DND-41 (cell line): Measurements from ENCODE around the gene LAG3.

Experiments
- ATAC-seq: fragments of 200-7000 bp; cut with Tn5 transposase; 3 replicates; pipeline ENCODE4 v1.9.1; 2021; ENCODE audit warnings: low read depth; ENCODE audit not compliant: insufficient read depth
- DNase-seq: peaks from one replicate; pipeline ENCODE4 v3.0.0-alpha.2; 2020
- H2AFZ ChIP-seq: 2 replicates; pipeline ENCODE4 v1.6.0; 2012; ENCODE audit warnings: low read depth, low read length
- H3K27ac ChIP-seq: 2 replicates; pipeline ENCODE4 v1.5.1; 2012; ENCODE audit warnings: low read length, inconsistent platforms
- H3K27me3 ChIP-seq: fragments of 200-600 bp; sonication (generic); 2 replicates; pipeline ENCODE4 v1.6.0; 2012; ENCODE audit warnings: low read length, mild to moderate bottlenecking, inconsistent platforms; ENCODE audit not compliant: insufficient read depth, poor library complexity
- H3K36me3 ChIP-seq: 2 replicates; pipeline ENCODE4 v1.5.1; 2012; ENCODE audit warnings: low read length, inconsistent platforms; ENCODE audit not compliant: insufficient read depth
- H3K4me1 ChIP-seq: 2 replicates; pipeline ENCODE4 v1.5.1; 2012; ENCODE audit warnings: mild to moderate bottlenecking, low read length; ENCODE audit not compliant: insufficient read depth
- H3K4me2 ChIP-seq: 2 replicates; pipeline ENCODE4 v1.6.0; 2012; ENCODE audit warnings: mild to moderate bottlenecking, moderate library complexity, low read length, inconsistent platforms; ENCODE audit not compliant: insufficient read depth
- H3K4me3 ChIP-seq, 2 experiments: fragments of 200-600 bp in 1 of 2; shearing (Covaris generic) in 1 of 2; 2 replicates each; pipeline ENCODE4 v1.5.1; 2012 to 2016; ENCODE audit warnings: inconsistent platforms in 2 of 2, low read length in 2 of 2, mild to moderate bottlenecking in 2 of 2, low read depth in 1 of 2, moderate library complexity in 1 of 2
- H3K79me2 ChIP-seq: 2 replicates; pipeline ENCODE4 v1.6.0; 2012; ENCODE audit warnings: low read length, inconsistent platforms; ENCODE audit not compliant: insufficient read depth
- H3K9ac ChIP-seq: 2 replicates; pipeline ENCODE4 v1.6.0; 2012; ENCODE audit warnings: low read depth, mild to moderate bottlenecking, inconsistent platforms, low read length, moderate library complexity
- H3K9me3 ChIP-seq: 2 replicates; pipeline ENCODE4 v1.5.1; 2012; ENCODE audit warnings: low read length, moderate library complexity, mild to moderate bottlenecking, inconsistent platforms; ENCODE audit not compliant: insufficient read depth, severe bottlenecking
- H4K20me1 ChIP-seq: 2 replicates; pipeline ENCODE4 v1.6.0; 2012; ENCODE audit warnings: low read length; ENCODE audit not compliant: insufficient read depth
- CTCF ChIP-seq: IDR thresholded peaks from 2 replicates; pipeline ENCODE4 v1.5.1; 2012; ENCODE audit warnings: borderline replicate concordance, low read length, moderate library complexity, mild to moderate bottlenecking; ENCODE audit not compliant: poor library complexity, severe bottlenecking; ENCODE audit errors: extremely low read depth
- EZH2 ChIP-seq: IDR thresholded peaks from 3 replicates; pipeline ENCODE4 v1.6.1; 2012; ENCODE audit warnings: borderline replicate concordance, low read depth, mild to moderate bottlenecking, moderate library complexity, low read length, inconsistent platforms; ENCODE audit not compliant: severe bottlenecking

The LAG3 gene

GRCh38 chr12:6810758-6811157, 38.4 kb downstream of the LAG3 start:
- no peak for DNase-seq
- Histone ChIP-seq H3K4me2 (no peak overlapping the region), H3K36me3 (no peaks in the 10 kb centered on the region), H3K4me1 (no peaks in the 10 kb centered on the region), H3K9me3 (no peaks in the 10 kb centered on the region), H3K27me3 (peaks cover 17% of the 10 kb centered on the region), H3K79me2 (no peaks in the 10 kb centered on the region), H3K4me3 (no peak overlapping the region), H4K20me1 (no peaks in the 10 kb centered on the region), H3K9ac (no peak overlapping the region), H2AFZ (no peak overlapping the region), H3K27ac (no peak overlapping the region)
- TF ChIP-seq EZH2 (no peak), CTCF (no peak)
- ATAC-seq, result no peak

- Histone ChIP-seq H3K9ac (no peak overlapping the region), H3K36me3 (no peaks in the 10 kb centered on the region), H3K79me2 (no peaks in the 10 kb centered on the region), H3K4me1 (no peaks in the 10 kb centered on the region), H3K27me3 (peaks cover 17% of the 10 kb centered on the region), H4K20me1 (no peaks in the 10 kb centered on the region; the same call in 1 of the 2 replicates), H3K4me3 (no peak overlapping the region), H3K27ac (no peak overlapping the region), H3K4me2 (no peak overlapping the region), H3K9me3 (no peaks in the 10 kb centered on the region), H2AFZ (no peak overlapping the region)
- ATAC-seq, result no peak
- DNase-seq, result no peak
- TF ChIP-seq CTCF (no peak), EZH2 (no peak)
Measured at GRCh38 chr12:6813363-6813762, 41.0 kb downstream of the LAG3 start.

GRCh38 chr12:6816598-6816997, 44.3 kb downstream of the LAG3 start:
- H3K9me3 ChIP-seq, result no peaks in the 10 kb centered on the region
- H3K9ac ChIP-seq, result no peak overlapping the region
- peaks cover 32% of the 10 kb centered on the region for H3K27me3 ChIP-seq
- H3K36me3 ChIP-seq, result no peaks in the 10 kb centered on the region
- ATAC-seq, result no peak
- no peaks in the 10 kb centered on the region for H3K79me2 ChIP-seq
- no peaks in the 10 kb centered on the region; the same call in none of the 2 replicates for H4K20me1 ChIP-seq
- H3K4me2 ChIP-seq, result no peak overlapping the region
- no peak for DNase-seq
- H3K27ac ChIP-seq, result no peak overlapping the region
- H2AFZ ChIP-seq, result no peak overlapping the region
- peaks cover 9% of the 10 kb centered on the region for H3K4me1 ChIP-seq
- TF ChIP-seq CTCF (no peak), EZH2 (no peak)
- no peak overlapping the region for H3K4me3 ChIP-seq

- no peak for TF ChIP-seq CTCF
- no peak for TF ChIP-seq EZH2
- H3K27me3 ChIP-seq, result peaks cover 37% of the 10 kb centered on the region
- H3K4me3 ChIP-seq, result no peak overlapping the region
- H3K36me3 ChIP-seq, result no peaks in the 10 kb centered on the region
- H4K20me1 ChIP-seq, result peaks cover under 1% of the 10 kb centered on the region
- H3K4me2 ChIP-seq, result no peak overlapping the region
- H3K4me1 ChIP-seq, result peaks cover 14% of the 10 kb centered on the region
- H2AFZ ChIP-seq, result no peak overlapping the region
- ATAC-seq (no peak), DNase-seq (no peak)
- no peak overlapping the region for H3K27ac ChIP-seq
- H3K9me3 ChIP-seq, result no peaks in the 10 kb centered on the region
- H3K9ac ChIP-seq, result no peak overlapping the region
- no peaks in the 10 kb centered on the region for H3K79me2 ChIP-seq
Measured at GRCh38 chr12:6817098-6817497, 44.8 kb downstream of the LAG3 start.
